GM23338 (cell line): ENCODE results near the gene GNG7. TPM values are rescaled to one million over a fixed set of nuclear protein-coding genes. Genes with fewer than 3 reads are reported as not detected.

ENCODE experiments used
- ATAC-seq: fragments of 200-7000 bp; cut with Tn5 transposase; 3 replicates; pipeline ENCODE4 v1.9.1; 2020
- DNase-seq: peaks from one replicate; pipeline ENCODE4 v3.0.0-alpha.2; 2015; ENCODE audit warnings: low spot score
- H2AFZ ChIP-seq: fragments of 200-600 bp; sonication (generic); 2 replicates; pipeline ENCODE4 v1.8.0; 2016; ENCODE audit warnings: antibody characterized with exemption, mild to moderate bottlenecking, moderate library complexity
- H3F3A ChIP-seq: fragments of 200-600 bp; sonication (generic); replicated peaks from 2 replicates; pipeline ENCODE4 v1.8.0; 2017; ENCODE audit warnings: antibody characterized with exemption, mixed run types, low read depth
- H3K27ac ChIP-seq: fragments of 200-600 bp; sonication (generic); 2 replicates; pipeline ENCODE4 v1.6.1; 2016; ENCODE audit warnings: low read depth
- H3K27me3 ChIP-seq: fragments of 200-600 bp; sonication (generic); 2 replicates; pipeline ENCODE4 v1.8.0; 2016; ENCODE audit warnings: mild to moderate bottlenecking, mixed run types, moderate library complexity; ENCODE audit not compliant: insufficient read depth
- H3K36me3 ChIP-seq: fragments of 200-600 bp; sonication (generic); 2 replicates; pipeline ENCODE4 v1.8.0; 2016; ENCODE audit warnings: mild to moderate bottlenecking; ENCODE audit not compliant: insufficient read depth
- H3K4me1 ChIP-seq: fragments of 200-600 bp; sonication (generic); 2 replicates; pipeline ENCODE4 v1.8.0; 2016; ENCODE audit warnings: mild to moderate bottlenecking, moderate library complexity; ENCODE audit not compliant: insufficient read depth
- H3K4me2 ChIP-seq: fragments of 200-600 bp; sonication (generic); 2 replicates; pipeline ENCODE4 v1.7.1; 2017; ENCODE audit warnings: mixed run types
- H3K4me3 ChIP-seq: fragments of 200-600 bp; sonication (generic); 2 replicates; pipeline ENCODE4 v1.6.1; 2016; ENCODE audit warnings: mixed run types
- H3K79me2 ChIP-seq: fragments of 200-600 bp; sonication (generic); replicated peaks from 2 replicates; pipeline ENCODE4 v1.8.0; 2017; ENCODE audit warnings: mild to moderate bottlenecking; ENCODE audit not compliant: insufficient read depth
- H3K9me2 ChIP-seq: fragments of 200-600 bp; sonication (generic); 2 replicates; pipeline ENCODE4 v1.8.0; 2017; ENCODE audit not compliant: insufficient read depth
- H4K20me1 ChIP-seq: fragments of 200-600 bp; sonication (generic); replicated peaks from 2 replicates; pipeline ENCODE4 v1.8.0; 2017; ENCODE audit warnings: mild to moderate bottlenecking; ENCODE audit not compliant: insufficient read depth
- H3K27ac Mint-ChIP-seq: 2 replicates; pipeline ENCODE4 v1.8.0; 2020; ENCODE audit warnings: inconsistent platforms, mild to moderate bottlenecking, moderate library complexity, mixed read lengths
- H3K27me3 Mint-ChIP-seq: 3 replicates; pipeline ENCODE4 v1.8.0; 2022; ENCODE audit warnings: low read depth, mild to moderate bottlenecking, moderate library complexity, mixed read lengths, inconsistent platforms; ENCODE audit not compliant: insufficient read depth, poor library complexity
- H3K36me3 Mint-ChIP-seq: 3 replicates; pipeline ENCODE4 v1.8.0; 2021; ENCODE audit warnings: low read depth, mild to moderate bottlenecking, inconsistent platforms, moderate library complexity, mixed read lengths
- H3K4me1 Mint-ChIP-seq: 3 replicates; pipeline ENCODE4 v1.8.0; 2020; ENCODE audit warnings: mild to moderate bottlenecking, inconsistent platforms, mixed read lengths
- H3K4me3 Mint-ChIP-seq: 3 replicates; pipeline ENCODE4 v1.8.0; 2021; ENCODE audit warnings: moderate library complexity, mild to moderate bottlenecking, inconsistent platforms, mixed read lengths
- H3K9me3 Mint-ChIP-seq: 3 replicates; pipeline ENCODE4 v1.8.0; 2020; ENCODE audit warnings: moderate library complexity, mild to moderate bottlenecking, inconsistent platforms, mixed read lengths
- EZH2 ChIP-seq: fragments of 200-600 bp; sonication (generic); IDR thresholded peaks from one replicate; pipeline ENCODE4 v1.8.0; 2017; ENCODE audit warnings: antibody characterized with exemption, mild to moderate bottlenecking, low read depth; ENCODE audit not compliant: unreplicated experiment
- EZH2phosphoT487 ChIP-seq: fragments of 200-600 bp; sonication (generic); IDR thresholded peaks from one replicate; pipeline ENCODE4 v1.8.1; 2018; ENCODE audit warnings: antibody characterized with exemption; ENCODE audit not compliant: unreplicated experiment
- JUNB ChIP-seq: IDR thresholded peaks from one replicate; pipeline ENCODE4 v1.6.1; 2016; ENCODE audit warnings: antibody characterized with exemption; ENCODE audit not compliant: unreplicated experiment
- REST ChIP-seq: IDR thresholded peaks from one replicate; pipeline ENCODE4 v1.6.1; 2018; ENCODE audit warnings: antibody characterized with exemption; ENCODE audit not compliant: unreplicated experiment
- STAT1 ChIP-seq: IDR thresholded peaks from one replicate; pipeline ENCODE4 v1.6.1; 2016; ENCODE audit warnings: antibody characterized with exemption; ENCODE audit not compliant: unreplicated experiment
- ZNF114 ChIP-seq: fragments of 250-450 bp; sonication (Bioruptor Pico); IDR thresholded peaks from 2 replicates; pipeline ENCODE4 v1.5.0; 2020; ENCODE audit warnings: mild to moderate bottlenecking, moderate library complexity
- polyA plus RNA-seq: library from polyadenylated mRNA; unstranded; fragments of >200 nt; fragmentation: Nextera tagmentation; extraction: Ambion mirVana; gene quantifications from 2 replicates; pipeline ENCODE4 v1.2.1, GENCODE V29; 2016
- total RNA-seq: library from RNA; depleted of rRNA; stranded (reverse); fragments of >200 nt; shearing (Covaris generic); gene quantifications from 2 replicates; pipeline ENCODE4 v1.2.3, GENCODE V29; 2014
- TF ChIP-seq, protein P1 (sequence below), 2 experiments: fragments of 200-600 bp in 1 of 2; sonication (generic) in 1 of 2; conservative IDR thresholded peaks; 2 replicates each; pipeline versions ENCODE4 v1.5.1 to v1.6.1; 2016 to 2017; ENCODE audit warnings: antibody characterized with exemption in 2 of 2, low read depth in 2 of 2, mild to moderate bottlenecking in 2 of 2, moderate library complexity in 1 of 2
- TF ChIP-seq, protein P2 (sequence below): fragments of 250-450 bp; sonication (Bioruptor Pico); IDR thresholded peaks from 2 replicates; pipeline ENCODE4 v1.5.0; 2020; ENCODE audit warnings: mild to moderate bottlenecking, moderate library complexity

GNG7 gene
- total and polyA plus RNA-seq, 2 experiments from 2014 or later: 5.1 to 5.4 TPM

- TF ChIP-seq EZH2 (no peak), ZNF114 (CRISPR knock-in tag) (no peak), STAT1 (no peak), JUNB (no peak)
Measured at GRCh38 chr19:2650515-2650914, 52.0 kb downstream of the GNG7 start (continued).

DNA sequence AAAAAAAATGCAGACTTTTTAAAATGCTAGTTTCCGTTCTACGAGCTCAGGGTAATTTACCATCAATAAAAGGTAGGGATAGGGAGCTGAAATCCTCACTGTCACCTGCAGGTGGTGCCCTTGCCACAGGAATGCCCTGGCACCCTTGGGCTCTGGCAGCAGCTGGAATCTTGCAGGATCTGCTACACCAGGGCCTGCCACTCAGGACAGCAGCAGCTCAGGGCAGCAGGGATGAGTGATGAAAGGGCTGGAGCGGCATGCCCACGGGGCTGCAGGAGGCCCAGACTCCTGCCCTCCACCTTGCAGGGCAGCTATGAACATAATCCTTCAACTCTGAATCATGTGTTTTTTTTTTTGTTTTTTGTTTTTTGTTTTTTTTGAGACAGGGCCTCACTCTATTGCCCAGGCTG lies 54.0 kb downstream of the GNG7 start:
- peaks cover under 1% of the 10 kb centered on the region; the same call in 1 of the 2 replicates for H3K4me1 ChIP-seq
- H3K79me2 ChIP-seq: no peaks in the 10 kb centered on the region
- H3K27me3 ChIP-seq: no peaks in the 10 kb centered on the region
- H4K20me1 ChIP-seq: no peaks in the 10 kb centered on the region; the same call in 1 of the 2 replicates
- H2AFZ ChIP-seq: no peak overlapping the region
- Mint-ChIP-seq H3K4me3 (no peak overlapping the region), H3K9me3 (no peaks in the 10 kb centered on the region), H3K27me3 (peaks cover 2% of the 10 kb centered on the region), H3K4me1 (no peaks in the 10 kb centered on the region; the same call in 1 of the 3 replicates), H3K27ac (no peak overlapping the region), H3K36me3 (no peaks in the 10 kb centered on the region)
- no peaks in the 10 kb centered on the region for H3F3A ChIP-seq
- peak; percentile 86 for DNase-seq
- peak; percentile 90 for ATAC-seq
- H3K4me2 ChIP-seq: no peak overlapping the region
- no peak overlapping the region for H3K4me3 ChIP-seq
- TF ChIP-seq, protein P1, sequence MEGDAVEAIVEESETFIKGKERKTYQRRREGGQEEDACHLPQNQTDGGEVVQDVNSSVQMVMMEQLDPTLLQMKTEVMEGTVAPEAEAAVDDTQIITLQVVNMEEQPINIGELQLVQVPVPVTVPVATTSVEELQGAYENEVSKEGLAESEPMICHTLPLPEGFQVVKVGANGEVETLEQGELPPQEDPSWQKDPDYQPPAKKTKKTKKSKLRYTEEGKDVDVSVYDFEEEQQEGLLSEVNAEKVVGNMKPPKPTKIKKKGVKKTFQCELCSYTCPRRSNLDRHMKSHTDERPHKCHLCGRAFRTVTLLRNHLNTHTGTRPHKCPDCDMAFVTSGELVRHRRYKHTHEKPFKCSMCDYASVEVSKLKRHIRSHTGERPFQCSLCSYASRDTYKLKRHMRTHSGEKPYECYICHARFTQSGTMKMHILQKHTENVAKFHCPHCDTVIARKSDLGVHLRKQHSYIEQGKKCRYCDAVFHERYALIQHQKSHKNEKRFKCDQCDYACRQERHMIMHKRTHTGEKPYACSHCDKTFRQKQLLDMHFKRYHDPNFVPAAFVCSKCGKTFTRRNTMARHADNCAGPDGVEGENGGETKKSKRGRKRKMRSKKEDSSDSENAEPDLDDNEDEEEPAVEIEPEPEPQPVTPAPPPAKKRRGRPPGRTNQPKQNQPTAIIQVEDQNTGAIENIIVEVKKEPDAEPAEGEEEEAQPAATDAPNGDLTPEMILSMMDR (conservative IDR thresholded peaks at IDR 0.05; ENCODE audit: low read depth in 2 of 2): peak; percentile 95 to 98
- TF ChIP-seq REST: no peak
- TF ChIP-seq EZH2phosphoT487: no peak
- TF ChIP-seq, protein P2, sequence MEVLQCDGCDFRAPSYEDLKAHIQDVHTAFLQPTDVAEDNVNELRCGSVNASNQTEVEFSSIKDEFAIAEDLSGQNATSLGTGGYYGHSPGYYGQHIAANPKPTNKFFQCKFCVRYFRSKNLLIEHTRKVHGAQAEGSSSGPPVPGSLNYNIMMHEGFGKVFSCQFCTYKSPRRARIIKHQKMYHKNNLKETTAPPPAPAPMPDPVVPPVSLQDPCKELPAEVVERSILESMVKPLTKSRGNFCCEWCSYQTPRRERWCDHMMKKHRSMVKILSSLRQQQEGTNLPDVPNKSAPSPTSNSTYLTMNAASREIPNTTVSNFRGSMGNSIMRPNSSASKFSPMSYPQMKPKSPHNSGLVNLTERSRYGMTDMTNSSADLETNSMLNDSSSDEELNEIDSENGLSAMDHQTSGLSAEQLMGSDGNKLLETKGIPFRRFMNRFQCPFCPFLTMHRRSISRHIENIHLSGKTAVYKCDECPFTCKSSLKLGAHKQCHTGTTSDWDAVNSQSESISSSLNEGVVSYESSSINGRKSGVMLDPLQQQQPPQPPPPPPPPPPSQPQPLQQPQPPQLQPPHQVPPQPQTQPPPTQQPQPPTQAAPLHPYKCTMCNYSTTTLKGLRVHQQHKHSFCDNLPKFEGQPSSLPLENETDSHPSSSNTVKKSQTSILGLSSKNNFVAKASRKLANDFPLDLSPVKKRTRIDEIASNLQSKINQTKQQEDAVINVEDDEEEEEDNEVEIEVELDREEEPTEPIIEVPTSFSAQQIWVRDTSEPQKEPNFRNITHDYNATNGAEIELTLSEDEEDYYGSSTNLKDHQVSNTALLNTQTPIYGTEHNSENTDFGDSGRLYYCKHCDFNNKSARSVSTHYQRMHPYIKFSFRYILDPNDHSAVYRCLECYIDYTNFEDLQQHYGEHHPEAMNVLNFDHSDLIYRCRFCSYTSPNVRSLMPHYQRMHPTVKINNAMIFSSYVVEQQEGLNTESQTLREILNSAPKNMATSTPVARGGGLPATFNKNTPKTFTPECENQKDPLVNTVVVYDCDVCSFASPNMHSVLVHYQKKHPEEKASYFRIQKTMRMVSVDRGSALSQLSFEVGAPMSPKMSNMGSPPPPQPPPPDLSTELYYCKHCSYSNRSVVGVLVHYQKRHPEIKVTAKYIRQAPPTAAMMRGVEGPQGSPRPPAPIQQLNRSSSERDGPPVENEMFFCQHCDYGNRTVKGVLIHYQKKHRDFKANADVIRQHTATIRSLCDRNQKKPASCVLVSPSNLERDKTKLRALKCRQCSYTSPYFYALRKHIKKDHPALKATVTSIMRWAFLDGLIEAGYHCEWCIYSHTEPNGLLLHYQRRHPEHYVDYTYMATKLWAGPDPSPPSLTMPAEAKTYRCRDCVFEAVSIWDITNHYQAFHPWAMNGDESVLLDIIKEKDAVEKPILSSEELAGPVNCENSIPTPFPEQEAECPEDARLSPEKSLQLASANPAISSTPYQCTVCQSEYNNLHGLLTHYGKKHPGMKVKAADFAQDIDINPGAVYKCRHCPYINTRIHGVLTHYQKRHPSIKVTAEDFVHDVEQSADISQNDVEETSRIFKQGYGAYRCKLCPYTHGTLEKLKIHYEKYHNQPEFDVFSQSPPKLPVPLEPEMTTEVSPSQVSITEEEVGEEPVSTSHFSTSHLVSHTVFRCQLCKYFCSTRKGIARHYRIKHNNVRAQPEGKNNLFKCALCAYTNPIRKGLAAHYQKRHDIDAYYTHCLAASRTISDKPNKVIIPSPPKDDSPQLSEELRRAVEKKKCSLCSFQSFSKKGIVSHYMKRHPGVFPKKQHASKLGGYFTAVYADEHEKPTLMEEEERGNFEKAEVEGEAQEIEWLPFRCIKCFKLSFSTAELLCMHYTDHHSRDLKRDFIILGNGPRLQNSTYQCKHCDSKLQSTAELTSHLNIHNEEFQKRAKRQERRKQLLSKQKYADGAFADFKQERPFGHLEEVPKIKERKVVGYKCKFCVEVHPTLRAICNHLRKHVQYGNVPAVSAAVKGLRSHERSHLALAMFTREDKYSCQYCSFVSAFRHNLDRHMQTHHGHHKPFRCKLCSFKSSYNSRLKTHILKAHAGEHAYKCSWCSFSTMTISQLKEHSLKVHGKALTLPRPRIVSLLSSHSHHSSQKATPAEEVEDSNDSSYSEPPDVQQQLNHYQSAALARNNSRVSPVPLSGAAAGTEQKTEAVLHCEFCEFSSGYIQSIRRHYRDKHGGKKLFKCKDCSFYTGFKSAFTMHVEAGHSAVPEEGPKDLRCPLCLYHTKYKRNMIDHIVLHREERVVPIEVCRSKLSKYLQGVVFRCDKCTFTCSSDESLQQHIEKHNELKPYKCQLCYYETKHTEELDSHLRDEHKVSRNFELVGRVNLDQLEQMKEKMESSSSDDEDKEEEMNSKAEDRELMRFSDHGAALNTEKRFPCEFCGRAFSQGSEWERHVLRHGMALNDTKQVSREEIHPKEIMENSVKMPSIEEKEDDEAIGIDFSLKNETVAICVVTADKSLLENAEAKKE: no peak
- TF ChIP-seq JUNB: no peak
- H3K27ac ChIP-seq: no peak overlapping the region
- no peaks in the 10 kb centered on the region for H3K36me3 ChIP-seq
- H3K9me2 ChIP-seq: no peaks in the 10 kb centered on the region
